ENCODE results near the gene HSD11B2. TPM values are rescaled to one million over a fixed set of nuclear protein-coding genes. Genes with fewer than 3 reads are reported as not detected.

The HSD11B2 gene
- total RNA-seq, 2 experiments from 2014 or later, result not detected

- no peaks in the 10 kb centered on the region for H3K4me1 ChIP-seq (ENCODE audit: insufficient read depth, low read length, poor library complexity, severe bottlenecking)
- H2AFZ ChIP-seq (ENCODE audit: low read length), result no peak overlapping the region
- no peak overlapping the region for H3K27ac ChIP-seq (ENCODE audit: low read depth, low read length, poor library complexity, severe bottlenecking)
- CTCF ChIA-PET (ENCODE audit: unreplicated experiment), result interaction anchor here (1.0 kb wide), 1 partner anchor 68 kb away, joined by 3 read pairs; no protein-coding TSS in a partner anchor
- BruUV-seq (replicated peaks), result no TSS peak
- H3K9me3 ChIP-seq (ENCODE audit: low read length), result no peaks in the 10 kb centered on the region
- H4K20me1 ChIP-seq (ENCODE audit: insufficient read depth, low read length), result no peaks in the 10 kb centered on the region
- TF ChIP-seq, protein P1, sequence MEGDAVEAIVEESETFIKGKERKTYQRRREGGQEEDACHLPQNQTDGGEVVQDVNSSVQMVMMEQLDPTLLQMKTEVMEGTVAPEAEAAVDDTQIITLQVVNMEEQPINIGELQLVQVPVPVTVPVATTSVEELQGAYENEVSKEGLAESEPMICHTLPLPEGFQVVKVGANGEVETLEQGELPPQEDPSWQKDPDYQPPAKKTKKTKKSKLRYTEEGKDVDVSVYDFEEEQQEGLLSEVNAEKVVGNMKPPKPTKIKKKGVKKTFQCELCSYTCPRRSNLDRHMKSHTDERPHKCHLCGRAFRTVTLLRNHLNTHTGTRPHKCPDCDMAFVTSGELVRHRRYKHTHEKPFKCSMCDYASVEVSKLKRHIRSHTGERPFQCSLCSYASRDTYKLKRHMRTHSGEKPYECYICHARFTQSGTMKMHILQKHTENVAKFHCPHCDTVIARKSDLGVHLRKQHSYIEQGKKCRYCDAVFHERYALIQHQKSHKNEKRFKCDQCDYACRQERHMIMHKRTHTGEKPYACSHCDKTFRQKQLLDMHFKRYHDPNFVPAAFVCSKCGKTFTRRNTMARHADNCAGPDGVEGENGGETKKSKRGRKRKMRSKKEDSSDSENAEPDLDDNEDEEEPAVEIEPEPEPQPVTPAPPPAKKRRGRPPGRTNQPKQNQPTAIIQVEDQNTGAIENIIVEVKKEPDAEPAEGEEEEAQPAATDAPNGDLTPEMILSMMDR (conservative IDR thresholded peaks at IDR 0.05; ENCODE audit: low read length), result peak; percentile 81
- no peak for TF ChIP-seq EZH2phosphoT487 (IDR thresholded peaks at IDR 0.05; ENCODE audit: borderline replicate concordance, low read depth, low read length)
- POLR2A ChIA-PET, result no interaction called here
- no peak overlapping the region for H3K4me3 ChIP-seq (ENCODE audit: low read depth, low read length, poor library complexity, severe bottlenecking)
- H3K36me3 ChIP-seq (ENCODE audit: insufficient read depth, low read length), result no peaks in the 10 kb centered on the region
- no peak overlapping the region for H3K4me2 ChIP-seq (ENCODE audit: low read length)
- H3K79me2 ChIP-seq (ENCODE audit: insufficient read depth, low read depth, low read length), result no peaks in the 10 kb centered on the region
- peak; percentile 68 for DNase-seq (ENCODE audit: low spot score)
- no peaks in the 10 kb centered on the region for H3K9me2 ChIP-seq (ENCODE audit: insufficient read depth, low read length)
- intact Hi-C loops (cut with micrococcal nuclease; ENCODE audit: unreplicated experiment), result loop anchor here (1.0 kb wide), 1 partner anchor 19 kb away; no protein-coding TSS in a partner anchor
These were observed 16.7 kb downstream of the HSD11B2 start for GRCh38 chr16:67447508-67448076.

DNA sequence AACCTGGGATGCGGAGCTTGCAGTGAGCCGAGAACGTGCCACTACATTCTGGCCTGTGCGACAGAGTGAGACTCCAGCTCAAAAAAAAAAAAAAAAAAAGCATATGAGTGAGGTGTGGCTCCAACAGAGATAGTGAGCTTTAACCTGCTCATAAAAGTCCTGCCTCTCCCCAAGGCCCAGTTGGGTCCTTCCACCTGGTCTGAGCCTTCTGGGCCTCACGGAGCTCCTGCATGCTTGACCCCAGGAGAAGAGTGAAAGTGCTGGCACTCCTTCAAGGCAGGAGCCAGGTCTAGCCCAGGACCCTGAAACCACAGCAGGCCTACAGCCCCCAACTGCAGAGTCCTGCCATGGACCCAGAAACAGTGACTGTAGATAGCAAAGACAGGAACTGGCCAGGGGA is 17.7 kb downstream of the HSD11B2 start:
- H3K79me2 ChIP-seq (ENCODE audit: insufficient read depth, low read depth, low read length), result no peaks in the 10 kb centered on the region
- TF ChIP-seq, protein P1 (conservative IDR thresholded peaks at IDR 0.05; ENCODE audit: low read length), result no peak
- no peak for TF ChIP-seq EZH2phosphoT487 (IDR thresholded peaks at IDR 0.05; ENCODE audit: borderline replicate concordance, low read depth, low read length)
- H3K27ac ChIP-seq (ENCODE audit: low read depth, low read length, poor library complexity, severe bottlenecking), result no peak overlapping the region
- no peaks in the 10 kb centered on the region for H3K9me3 ChIP-seq (ENCODE audit: low read length)
- no peaks in the 10 kb centered on the region for H3K9me2 ChIP-seq (ENCODE audit: insufficient read depth, low read length)
- H3K4me3 ChIP-seq (ENCODE audit: low read depth, low read length, poor library complexity, severe bottlenecking), result no peak overlapping the region
- intact Hi-C loops (cut with micrococcal nuclease; ENCODE audit: unreplicated experiment), result no loop called here
- no peak overlapping the region for H3K4me2 ChIP-seq (ENCODE audit: low read length)
- ChIA-PET POLR2A (interaction anchor here (0.6 kb wide), 1 partner anchor 30 kb away, joined by 3 read pairs; no protein-coding TSS in a partner anchor), CTCF (ENCODE audit: unreplicated experiment) (interaction anchor here (0.7 kb wide), 1 partner anchor 254 kb away, joined by 3 read pairs; no protein-coding TSS in a partner anchor)
- H3K4me1 ChIP-seq (ENCODE audit: insufficient read depth, low read length, poor library complexity, severe bottlenecking), result no peaks in the 10 kb centered on the region
- H4K20me1 ChIP-seq (ENCODE audit: insufficient read depth, low read length), result no peaks in the 10 kb centered on the region
- H2AFZ ChIP-seq (ENCODE audit: low read length), result no peak overlapping the region
- BruUV-seq (replicated peaks), result no TSS peak
- no peak for DNase-seq (ENCODE audit: low spot score)
- peaks cover 4% of the 10 kb centered on the region; the same call in 1 of the 2 replicates for H3K36me3 ChIP-seq (ENCODE audit: insufficient read depth, low read length)

- TF ChIP-seq EZH2phosphoT487 (IDR thresholded peaks at IDR 0.05; ENCODE audit: borderline replicate concordance, low read depth, low read length), result no peak
- TF ChIP-seq, protein P1 (conservative IDR thresholded peaks at IDR 0.05; ENCODE audit: low read length), result no peak
- H3K9me2 ChIP-seq (ENCODE audit: insufficient read depth, low read length), result no peaks in the 10 kb centered on the region
- H4K20me1 ChIP-seq (ENCODE audit: insufficient read depth, low read length), result no peaks in the 10 kb centered on the region
- no peak overlapping the region for H3K4me2 ChIP-seq (ENCODE audit: low read length)
- H2AFZ ChIP-seq (ENCODE audit: low read length), result no peak overlapping the region
- no peaks in the 10 kb centered on the region for H3K4me1 ChIP-seq (ENCODE audit: insufficient read depth, low read length, poor library complexity, severe bottlenecking)
- POLR2A ChIA-PET, result no interaction called here
- intact Hi-C loops (cut with micrococcal nuclease; ENCODE audit: unreplicated experiment), result no loop called here
- no TSS peak for BruUV-seq (replicated peaks)
- no peaks in the 10 kb centered on the region for H3K79me2 ChIP-seq (ENCODE audit: insufficient read depth, low read depth, low read length)
- no peak for DNase-seq (ENCODE audit: low spot score)
- no peak overlapping the region for H3K4me3 ChIP-seq (ENCODE audit: low read depth, low read length, poor library complexity, severe bottlenecking)
- CTCF ChIA-PET (ENCODE audit: unreplicated experiment), result no interaction called here
- no peak overlapping the region for H3K27ac ChIP-seq (ENCODE audit: low read depth, low read length, poor library complexity, severe bottlenecking)
- no peaks in the 10 kb centered on the region for H3K9me3 ChIP-seq (ENCODE audit: low read length)
- H3K36me3 ChIP-seq (ENCODE audit: insufficient read depth, low read length), result peaks cover 4% of the 10 kb centered on the region; the same call in 1 of the 2 replicates
These were observed 18.4 kb downstream of the HSD11B2 start for GRCh38 chr16:67449336-67449735.

Measured in OCI-LY7 (cell line).